ENCODE data around the gene CPLX4.

The CPLX4 gene

GRCh38 chr18:59303656-59304195 lies 14.7 kb downstream of the CPLX4 start:
- H3K4me3 ChIP-seq (ENCODE audit: low read depth, low read length): no peak overlapping the region
- TF ChIP-seq CTCF (IDR thresholded peaks at IDR 0.05; ENCODE audit: low read depth, low read length) (no peak), MAX (IDR thresholded peaks at IDR 0.05; ENCODE audit: low read depth, low read length) (no peak), MYC (IDR thresholded peaks at IDR 0.05; ENCODE audit: low read depth, low read length) (no peak), POLR2A (IDR thresholded peaks at IDR 0.05; ENCODE audit: extremely low read depth, insufficient read length) (no peak)
- no peak for DNase-seq (ENCODE audit: low read depth)

- H3K4me3 ChIP-seq (ENCODE audit: low read depth, low read length): no peak overlapping the region
- no peak for DNase-seq (ENCODE audit: low read depth)
- TF ChIP-seq POLR2A (IDR thresholded peaks at IDR 0.05; ENCODE audit: extremely low read depth, insufficient read length) (no peak), MYC (IDR thresholded peaks at IDR 0.05; ENCODE audit: low read depth, low read length) (no peak), MAX (IDR thresholded peaks at IDR 0.05; ENCODE audit: low read depth, low read length) (no peak), CTCF (IDR thresholded peaks at IDR 0.05; ENCODE audit: low read depth, low read length) (no peak)
Measured at GRCh38 chr18:59303006-59303405, 15.4 kb downstream of the CPLX4 start.

GRCh38 chr18:59301929-59302328 lies 16.5 kb downstream of the CPLX4 start:
- TF ChIP-seq CTCF (IDR thresholded peaks at IDR 0.05; ENCODE audit: low read depth, low read length): no peak
- TF ChIP-seq MYC (IDR thresholded peaks at IDR 0.05; ENCODE audit: low read depth, low read length): no peak
- TF ChIP-seq MAX (IDR thresholded peaks at IDR 0.05; ENCODE audit: low read depth, low read length): no peak
- TF ChIP-seq POLR2A (IDR thresholded peaks at IDR 0.05; ENCODE audit: extremely low read depth, insufficient read length): no peak
- H3K4me3 ChIP-seq (ENCODE audit: low read depth, low read length): no peak overlapping the region
- DNase-seq (ENCODE audit: low read depth): no peak

- no peak for DNase-seq (ENCODE audit: low read depth)
- no peak for TF ChIP-seq CTCF (IDR thresholded peaks at IDR 0.05; ENCODE audit: low read depth, low read length)
- H3K4me3 ChIP-seq (ENCODE audit: low read depth, low read length): no peak overlapping the region
Measured at GRCh38 chr18:59300676-59301285, 17.7 kb downstream of the CPLX4 start.

GRCh38 chr18:59298871-59299270 lies 19.6 kb downstream of the CPLX4 start:
- no peak overlapping the region for H3K4me3 ChIP-seq (ENCODE audit: low read depth, low read length)
- TF ChIP-seq POLR2A (IDR thresholded peaks at IDR 0.05; ENCODE audit: extremely low read depth, insufficient read length): no peak
- no peak for TF ChIP-seq MAX (IDR thresholded peaks at IDR 0.05; ENCODE audit: low read depth, low read length)
- TF ChIP-seq CTCF (IDR thresholded peaks at IDR 0.05; ENCODE audit: low read depth, low read length): no peak
- DNase-seq (ENCODE audit: low read depth): no peak

- no peak overlapping the region for H3K4me3 ChIP-seq (ENCODE audit: low read depth, low read length)
- TF ChIP-seq CTCF (IDR thresholded peaks at IDR 0.05; ENCODE audit: low read depth, low read length): no peak
- no peak for TF ChIP-seq POLR2A (IDR thresholded peaks at IDR 0.05; ENCODE audit: extremely low read depth, insufficient read length)
- TF ChIP-seq MYC (IDR thresholded peaks at IDR 0.05; ENCODE audit: low read depth, low read length): no peak
- TF ChIP-seq MAX (IDR thresholded peaks at IDR 0.05; ENCODE audit: low read depth, low read length): no peak
- no peak for DNase-seq (ENCODE audit: low read depth)
Measured at GRCh38 chr18:59293317-59293716, 25.1 kb downstream of the CPLX4 start.

Measured in NB4 (cell line).